ENCODE measurements around the gene ST3GAL3.

Gene ST3GAL3

DNA sequence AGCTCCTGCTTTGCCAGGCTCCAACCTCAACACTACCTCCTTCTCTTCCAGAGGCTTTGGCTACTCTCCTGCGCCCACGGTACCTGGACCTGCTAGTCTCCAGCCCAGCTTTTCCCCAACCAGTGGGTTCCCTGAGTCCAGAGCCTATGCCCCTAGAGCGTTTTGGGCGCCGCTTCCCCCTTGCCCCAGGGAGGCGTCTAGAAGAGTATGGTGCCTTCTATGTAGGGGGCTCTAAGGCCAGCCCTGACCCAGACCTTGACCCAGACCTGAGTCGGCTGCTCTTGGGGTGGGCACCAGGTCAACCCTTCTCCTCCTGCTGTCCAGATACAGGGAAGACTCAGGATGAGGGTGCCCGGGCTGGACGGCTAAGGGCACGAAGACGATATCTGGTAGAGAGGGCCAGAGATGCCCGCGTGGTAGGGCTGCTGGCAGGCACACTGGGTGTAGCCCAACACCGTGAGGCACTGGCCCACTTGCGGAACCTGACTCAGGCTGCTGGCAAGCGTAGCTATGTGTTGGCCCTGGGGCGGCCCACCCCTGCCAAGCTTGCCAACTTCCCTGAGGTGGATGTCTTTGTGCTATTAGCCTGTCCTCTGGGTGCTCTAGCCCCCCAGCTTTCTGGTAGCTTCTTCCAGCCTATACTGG is 264.1 kb downstream of the ST3GAL3 start:
- no peaks in the 10 kb centered on the region for H3K9me3 ChIP-seq (ENCODE audit: low read depth, low read length)
- H3K27ac ChIP-seq: no peak overlapping the region
- no peak for DNase-seq (ENCODE audit: low read depth, low spot score)
- TF ChIP-seq POLR2AphosphoS5 (IDR thresholded peaks at IDR 0.05; ENCODE audit: borderline replicate concordance, low read depth, low read length) (no peak), FOXP2 (optimal IDR thresholded peaks at IDR 0.05; ENCODE audit: control extremely low read depth, extremely low read length, insufficient read depth) (no peak), EZH2 (IDR thresholded peaks at IDR 0.05) (no peak)
- peaks cover 13% of the 10 kb centered on the region for H3K36me3 ChIP-seq (ENCODE audit: insufficient read depth, low read length)
- no peak overlapping the region for H3K4me3 ChIP-seq
- H3K9ac ChIP-seq (ENCODE audit: insufficient read length): no peak overlapping the region

DNA sequence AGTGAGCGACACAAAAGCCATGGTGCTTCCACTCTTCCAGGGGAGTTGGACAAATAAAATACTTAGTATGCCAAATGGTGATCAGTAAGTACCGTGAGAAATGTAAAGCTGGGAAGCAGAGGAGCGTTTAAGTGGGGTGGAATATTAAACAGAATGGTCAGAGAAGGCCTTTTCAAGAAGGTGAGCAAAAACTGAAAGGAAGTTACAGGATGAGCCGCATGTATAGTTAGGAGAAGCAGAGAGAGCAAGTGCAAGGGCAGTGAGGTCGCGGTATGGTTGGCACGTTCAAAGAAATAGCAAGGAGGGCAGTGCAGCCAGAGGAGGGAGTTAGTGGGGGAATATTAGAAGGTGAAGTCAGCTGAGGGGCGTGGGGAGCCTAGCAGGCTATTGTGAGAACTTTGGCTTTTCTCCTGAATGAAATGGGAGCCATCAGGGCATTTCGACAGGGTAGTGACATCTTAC is 266.7 kb downstream of the ST3GAL3 start:
- H3K36me3 ChIP-seq (ENCODE audit: insufficient read depth, low read length): peaks cover 31% of the 10 kb centered on the region
- no peaks in the 10 kb centered on the region for H3K9me3 ChIP-seq (ENCODE audit: low read depth, low read length)
- H3K9ac ChIP-seq (ENCODE audit: insufficient read length): peak overlapping the region; percentile 77
- DNase-seq (ENCODE audit: low read depth, low spot score): no peak
- no peak overlapping the region for H3K27ac ChIP-seq
- TF ChIP-seq EZH2 (IDR thresholded peaks at IDR 0.05): no peak
- TF ChIP-seq FOXP2 (optimal IDR thresholded peaks at IDR 0.05; ENCODE audit: control extremely low read depth, extremely low read length, insufficient read depth): no peak
- TF ChIP-seq POLR2AphosphoS5 (IDR thresholded peaks at IDR 0.05; ENCODE audit: borderline replicate concordance, low read depth, low read length): no peak
- H3K4me3 ChIP-seq: peak overlapping the region; percentile 88

DNA sequence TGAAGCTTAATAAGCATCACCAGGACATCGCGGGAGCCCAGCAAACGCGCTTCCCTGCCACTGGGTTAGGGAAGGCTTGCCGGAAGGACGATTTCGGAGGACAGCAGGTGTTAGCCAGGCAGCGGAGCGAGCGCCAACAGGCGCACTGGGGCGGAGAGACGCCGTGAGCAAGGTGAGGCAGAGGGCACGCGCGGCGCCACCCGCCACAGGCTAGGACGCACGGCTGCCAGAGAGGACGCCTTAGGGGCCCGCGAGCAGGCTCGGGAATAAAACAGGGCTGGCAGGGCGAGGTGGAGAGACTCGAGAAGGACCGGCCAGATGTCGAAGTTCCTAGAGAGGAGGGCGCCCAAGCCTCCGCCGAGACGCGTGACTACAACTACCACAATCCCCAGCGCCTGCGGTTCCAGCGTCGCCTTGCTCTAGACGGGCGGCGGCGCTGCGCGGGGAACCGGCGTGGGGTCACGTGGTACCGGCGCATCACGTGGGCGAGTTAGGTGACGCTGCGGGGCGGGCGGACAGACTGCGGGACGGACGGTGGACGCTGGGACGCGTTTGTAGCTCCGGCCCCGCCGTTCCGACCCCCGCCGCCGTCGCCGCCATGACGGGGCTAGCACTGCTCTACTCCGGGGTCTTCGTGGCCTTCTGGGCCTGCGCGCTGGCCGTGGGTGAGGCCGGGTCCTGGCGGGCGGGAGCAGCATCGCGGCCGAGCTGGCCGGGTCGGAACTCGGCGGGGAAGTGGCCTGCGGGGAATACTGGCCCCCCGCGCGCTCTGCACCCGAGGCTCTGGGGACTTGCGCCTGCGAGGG is 267.3 kb downstream of the ST3GAL3 start, which contains the start of gene ATP6V0B:
Gene ATP6V0B (plus strand): TSS at position 518 of the 806 bp plus-strand sequence. CDS start 81 bp downstream, at position 599.
- H3K27ac ChIP-seq: peak within 1 kb of the TSS; percentile 15; the same call in 1 of the 2 replicates
- no peaks in the 10 kb centered on the region for H3K9me3 ChIP-seq (ENCODE audit: low read depth, low read length)
- H3K4me3 ChIP-seq: peak within 1 kb of the TSS; percentile 88
- peak within 1 kb of the TSS; percentile 90 for H3K9ac ChIP-seq (ENCODE audit: insufficient read length)
- peak; percentile 35 for DNase-seq (ENCODE audit: low read depth, low spot score)
- H3K36me3 ChIP-seq (ENCODE audit: insufficient read depth, low read length): peaks cover 31% of the 10 kb centered on the region
- TF ChIP-seq EZH2 (IDR thresholded peaks at IDR 0.05) (no peak), POLR2AphosphoS5 (IDR thresholded peaks at IDR 0.05; ENCODE audit: borderline replicate concordance, low read depth, low read length) (peak; percentile 78), FOXP2 (optimal IDR thresholded peaks at IDR 0.05; ENCODE audit: control extremely low read depth, extremely low read length, insufficient read depth) (no peak)

DNA sequence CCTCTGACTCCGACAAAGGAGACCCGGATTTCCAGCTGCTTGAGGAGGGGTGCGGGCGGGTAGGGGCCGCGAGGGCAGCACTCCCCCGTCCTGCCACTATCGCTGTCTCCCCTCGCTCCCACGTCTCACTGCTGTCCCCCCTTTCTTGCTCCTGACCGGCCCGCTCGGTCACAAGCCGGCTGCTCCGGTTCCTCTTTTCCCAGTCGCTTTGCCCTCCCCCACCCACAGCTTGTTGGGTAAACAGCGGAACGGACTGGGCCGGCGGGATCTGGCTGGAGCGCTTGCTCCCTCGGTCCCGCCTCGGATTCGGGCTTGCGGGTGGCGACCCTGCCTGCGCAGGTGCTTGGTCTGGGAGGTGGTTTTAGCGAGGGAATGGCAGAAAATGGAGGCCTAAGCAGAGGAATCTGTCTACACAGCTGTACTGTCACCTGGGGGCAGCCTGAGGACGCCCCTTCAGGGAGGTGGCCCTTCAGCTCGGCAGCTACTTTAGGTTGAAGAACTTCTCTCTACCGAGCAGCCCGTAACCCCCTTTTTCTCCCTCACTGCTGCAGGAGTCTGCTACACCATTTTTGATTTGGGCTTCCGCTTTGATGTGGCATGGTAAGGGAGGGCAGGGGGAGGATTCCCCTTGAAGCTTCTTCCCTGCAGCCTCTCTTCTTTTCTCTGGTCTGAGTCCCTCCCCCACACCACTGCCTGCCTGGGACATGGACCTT is 268.1 kb downstream of the ST3GAL3 start:
- no peaks in the 10 kb centered on the region for H3K9me3 ChIP-seq (ENCODE audit: low read depth, low read length)
- TF ChIP-seq FOXP2 (optimal IDR thresholded peaks at IDR 0.05; ENCODE audit: control extremely low read depth, extremely low read length, insufficient read depth) (no peak), POLR2AphosphoS5 (IDR thresholded peaks at IDR 0.05; ENCODE audit: borderline replicate concordance, low read depth, low read length) (no peak; the same call in 1 of the 2 replicates), EZH2 (IDR thresholded peaks at IDR 0.05) (no peak)
- H3K4me3 ChIP-seq: peak overlapping the region; percentile 88
- H3K9ac ChIP-seq (ENCODE audit: insufficient read length): peak overlapping the region; percentile 90
- H3K36me3 ChIP-seq (ENCODE audit: insufficient read depth, low read length): peaks cover 31% of the 10 kb centered on the region
- H3K27ac ChIP-seq: 0 out of 2 replicates have a peak overlapping the region, but pooled peaks have one; percentile 15
- DNase-seq (ENCODE audit: low read depth, low spot score): no peak

DNA sequence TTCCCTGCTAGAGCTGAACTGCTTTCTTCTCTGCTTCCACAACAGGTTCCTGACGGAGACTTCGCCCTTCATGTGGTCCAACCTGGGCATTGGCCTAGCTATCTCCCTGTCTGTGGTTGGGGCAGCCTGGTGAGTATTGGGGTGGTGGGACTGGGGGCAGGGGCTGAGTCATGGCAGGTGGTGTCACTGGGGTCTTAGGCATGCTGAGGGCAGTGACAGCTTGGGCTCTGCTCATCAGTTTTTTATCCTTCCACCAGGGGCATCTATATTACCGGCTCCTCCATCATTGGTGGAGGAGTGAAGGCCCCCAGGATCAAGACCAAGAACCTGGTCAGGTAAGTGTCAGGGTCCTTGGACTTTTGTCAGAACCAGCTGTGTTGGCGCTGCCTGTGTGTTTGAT is 268.7 kb downstream of the ST3GAL3 start:
- TF ChIP-seq POLR2AphosphoS5 (IDR thresholded peaks at IDR 0.05; ENCODE audit: borderline replicate concordance, low read depth, low read length) (no peak), FOXP2 (optimal IDR thresholded peaks at IDR 0.05; ENCODE audit: control extremely low read depth, extremely low read length, insufficient read depth) (no peak), EZH2 (IDR thresholded peaks at IDR 0.05) (no peak)
- peak overlapping the region; percentile 90 for H3K9ac ChIP-seq (ENCODE audit: insufficient read length)
- H3K9me3 ChIP-seq (ENCODE audit: low read depth, low read length): no peaks in the 10 kb centered on the region
- H3K27ac ChIP-seq: no peak overlapping the region
- no peak for DNase-seq (ENCODE audit: low read depth, low spot score)
- peaks cover 30% of the 10 kb centered on the region for H3K36me3 ChIP-seq (ENCODE audit: insufficient read depth, low read length)
- H3K4me3 ChIP-seq: peak overlapping the region; percentile 88

DNA sequence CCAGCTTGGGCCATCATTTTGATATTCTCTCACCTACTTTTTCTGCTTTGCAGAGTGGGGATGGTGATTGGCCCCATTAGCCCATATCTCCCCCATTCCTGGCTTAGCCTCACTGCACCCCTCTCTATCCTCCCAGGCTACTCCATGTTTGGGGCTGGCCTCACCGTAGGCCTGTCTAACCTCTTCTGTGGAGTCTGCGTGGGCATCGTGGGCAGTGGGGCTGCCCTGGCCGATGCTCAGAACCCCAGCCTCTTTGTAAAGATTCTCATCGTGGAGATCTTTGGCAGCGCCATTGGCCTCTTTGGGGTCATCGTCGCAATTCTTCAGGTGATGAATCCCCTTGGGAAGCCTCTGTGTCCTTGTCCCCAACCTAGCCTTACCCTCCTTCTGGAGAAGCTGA is 269.6 kb downstream of the ST3GAL3 start:
- Histone ChIP-seq H3K27ac (no peak overlapping the region), H3K9me3 (ENCODE audit: low read depth, low read length) (no peaks in the 10 kb centered on the region), H3K9ac (ENCODE audit: insufficient read length) (no peak overlapping the region), H3K36me3 (ENCODE audit: insufficient read depth, low read length) (peaks cover 31% of the 10 kb centered on the region), H3K4me3 (no peak overlapping the region; the same call in 1 of the 2 replicates)
- no peak for DNase-seq (ENCODE audit: low read depth, low spot score)
- TF ChIP-seq FOXP2 (optimal IDR thresholded peaks at IDR 0.05; ENCODE audit: control extremely low read depth, extremely low read length, insufficient read depth) (no peak), POLR2AphosphoS5 (IDR thresholded peaks at IDR 0.05; ENCODE audit: borderline replicate concordance, low read depth, low read length) (no peak), EZH2 (IDR thresholded peaks at IDR 0.05) (no peak)

DNA sequence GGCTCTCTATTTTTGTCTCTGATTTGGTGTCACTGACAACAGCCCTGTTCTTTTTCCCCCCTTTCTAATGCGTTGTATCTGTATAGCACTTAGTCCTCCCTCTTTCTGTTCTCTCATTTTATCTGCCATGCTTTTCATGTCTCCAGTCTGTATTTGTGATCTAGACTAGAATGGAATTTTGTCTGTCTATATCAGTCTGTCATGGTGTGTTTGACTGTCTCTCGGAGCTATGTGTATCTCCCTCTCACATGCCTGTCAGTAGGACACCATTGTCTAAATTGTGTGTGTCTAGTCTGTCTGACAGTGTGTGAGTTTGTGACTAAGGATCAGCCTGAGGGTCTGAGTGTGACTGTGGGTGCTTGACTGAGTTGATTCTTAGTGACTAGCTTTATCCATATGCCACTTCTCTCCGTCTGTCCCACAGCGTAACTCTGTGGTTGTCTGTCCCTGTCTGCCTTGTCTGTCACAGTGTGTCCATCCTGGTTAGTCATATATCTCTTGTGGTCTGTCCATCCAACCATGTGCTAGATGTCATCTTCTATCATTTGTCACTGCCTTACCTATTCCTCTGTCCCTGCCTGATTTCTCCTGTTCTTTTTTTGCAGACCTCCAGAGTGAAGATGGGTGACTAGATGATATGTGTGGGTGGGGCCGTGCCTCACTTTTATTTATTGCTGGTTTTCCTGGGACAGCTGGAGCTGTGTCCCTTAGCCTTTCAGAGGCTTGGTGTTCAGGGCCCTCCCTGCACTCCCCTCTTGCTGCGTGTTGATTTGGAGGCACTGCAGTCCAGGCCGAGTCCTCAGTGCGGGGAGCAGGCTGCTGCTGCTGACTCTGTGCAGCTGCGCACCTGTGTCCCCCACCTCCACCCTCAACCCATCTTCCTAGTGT is 270.3 kb downstream of the ST3GAL3 start:
- Histone ChIP-seq H3K36me3 (ENCODE audit: insufficient read depth, low read length) (peaks cover 35% of the 10 kb centered on the region), H3K4me3 (peak overlapping the region; percentile 15; the same call in 1 of the 2 replicates), H3K27ac (0 out of 2 replicates have a peak overlapping the region, but pooled peaks have one; percentile 19), H3K9ac (ENCODE audit: insufficient read length) (peak overlapping the region; percentile 78), H3K9me3 (ENCODE audit: low read depth, low read length) (no peaks in the 10 kb centered on the region)
- no peak for DNase-seq (ENCODE audit: low read depth, low spot score)
- TF ChIP-seq FOXP2 (optimal IDR thresholded peaks at IDR 0.05; ENCODE audit: control extremely low read depth, extremely low read length, insufficient read depth) (no peak), POLR2AphosphoS5 (IDR thresholded peaks at IDR 0.05; ENCODE audit: borderline replicate concordance, low read depth, low read length) (no peak), EZH2 (IDR thresholded peaks at IDR 0.05) (no peak)
